H1 (cell line): ENCODE measurements around the gene DIABLO. TPM values are rescaled to one million over a fixed set of nuclear protein-coding genes. Genes with fewer than 3 reads are reported as not detected.

Experiments used
- ATF3 ChIP-seq: IDR thresholded peaks from 2 replicates; pipeline ENCODE4 v1.6.1; 2011; ENCODE audit warnings: low read depth, mild to moderate bottlenecking, low read length; ENCODE audit not compliant: insufficient read depth
- BCL11A ChIP-seq, 2 experiments: IDR thresholded peaks; one replicate each; pipeline ENCODE4 v1.6.1; 2011; ENCODE audit warnings: low read depth in 2 of 2, low read length in 2 of 2, mild to moderate bottlenecking in 2 of 2
- CHD7 ChIP-seq: fragments of 300-600 bp; sonication (generic); IDR thresholded peaks from 2 replicates; pipeline ENCODE4 v1.7.1; 2012; ENCODE audit warnings: low read length, moderate library complexity, mild to moderate bottlenecking, inconsistent platforms; ENCODE audit not compliant: insufficient replicate concordance
- EP300 ChIP-seq, 2 experiments: IDR thresholded peaks; 1 replicate in 1 of 2; 2 replicates in 1 of 2; pipeline ENCODE4 v1.6.1; 2011 to 2012; ENCODE audit warnings: low read depth in 2 of 2, low read length in 2 of 2, mild to moderate bottlenecking in 2 of 2, borderline replicate concordance in 1 of 2, inconsistent platforms in 1 of 2, moderate library complexity in 1 of 2
- HDAC6 ChIP-seq: IDR thresholded peaks from one replicate; pipeline ENCODE4 v1.7.1; 2012; ENCODE audit warnings: low read depth, mild to moderate bottlenecking, inconsistent platforms, low read length, moderate library complexity
- JUN ChIP-seq: IDR thresholded peaks from 2 replicates; pipeline ENCODE4 v1.6.1; 2011; ENCODE audit warnings: low read depth, mild to moderate bottlenecking, improper control_type of control experiment, low read length
- JUND ChIP-seq: IDR thresholded peaks from 2 replicates; pipeline ENCODE4 v1.6.1; 2011; ENCODE audit warnings: mild to moderate bottlenecking, improper control_type of control experiment, low read length
- SUZ12 ChIP-seq: fragments of 200-600 bp; sonication (generic); IDR thresholded peaks from 2 replicates; pipeline ENCODE4 v1.6.1; 2012; ENCODE audit warnings: mild to moderate bottlenecking, inconsistent platforms, low read length, moderate library complexity, mixed read lengths
- polyA plus RNA-seq, 7 experiments: library from polyadenylated mRNA; depleted of rRNA in 3 of 7; stranded (reverse) in 5 of 7; unstranded in 2 of 7; fragments of >200 nt in 5 of 7; fragments of 200-250 nt in 2 of 7; gene quantifications; 1 replicate in 5 of 7; 2 replicates in 1 of 7; 4 replicates in 1 of 7; pipeline versions ENCODE4 v1.2.1 to v1.2.3, GENCODE V29; 2011 to 2013; ENCODE audit warnings: missing spikeins in 2 of 7, mixed read lengths in 2 of 7
- total RNA-seq: library from RNA; stranded (reverse); fragmentation: NEBNext Ultra II Directional; extraction: Animal tissue kit (Norgen Biotek cat#: 25700); gene quantifications from 2 replicates; pipeline ENCODE4 v1.2.1, GENCODE V29; 2021

DIABLO gene
- total and polyA plus RNA-seq, 2 of the 8 experiments (the other 6 are each of a cell fraction or from before 2014, with no cell fraction given): 65.2 to 68.3 TPM

GRCh38 chr12:122199484-122200355 is 26.1 kb downstream of the DIABLO start (continued):
- TF ChIP-seq JUND (no peak), JUN (no peak), ATF3 (no peak), SUZ12 (no peak), HDAC6 (no peak), EP300 (IDR thresholded peaks at IDR 0.05; ENCODE audit: borderline replicate concordance in 1 of 2, low read depth in 2 of 2, low read length in 2 of 2) (no peak), BCL11A (IDR thresholded peaks at IDR 0.05; ENCODE audit: low read depth in 2 of 2, low read length in 2 of 2) (no peak), CHD7 (no peak)
